Stimulated activated CD4-positive, alpha-beta T cell treated with anti-CD3 and anti-CD28 coated beads, Interleukin-2, amount 100 ng/mL, for 24 hours (primary cell): ENCODE results near the gene LSM4.
"Not testable (repeated sequence)": the region's sequence is repeated elsewhere in the genome, so short reads cannot be mapped to it uniquely, and the experiment has no call there.

Experiments
- DNase-seq, 2 donors: peaks; one replicate each; pipeline ENCODE4 v3.0.0-alpha.2; 2020

LSM4 gene

DNA sequence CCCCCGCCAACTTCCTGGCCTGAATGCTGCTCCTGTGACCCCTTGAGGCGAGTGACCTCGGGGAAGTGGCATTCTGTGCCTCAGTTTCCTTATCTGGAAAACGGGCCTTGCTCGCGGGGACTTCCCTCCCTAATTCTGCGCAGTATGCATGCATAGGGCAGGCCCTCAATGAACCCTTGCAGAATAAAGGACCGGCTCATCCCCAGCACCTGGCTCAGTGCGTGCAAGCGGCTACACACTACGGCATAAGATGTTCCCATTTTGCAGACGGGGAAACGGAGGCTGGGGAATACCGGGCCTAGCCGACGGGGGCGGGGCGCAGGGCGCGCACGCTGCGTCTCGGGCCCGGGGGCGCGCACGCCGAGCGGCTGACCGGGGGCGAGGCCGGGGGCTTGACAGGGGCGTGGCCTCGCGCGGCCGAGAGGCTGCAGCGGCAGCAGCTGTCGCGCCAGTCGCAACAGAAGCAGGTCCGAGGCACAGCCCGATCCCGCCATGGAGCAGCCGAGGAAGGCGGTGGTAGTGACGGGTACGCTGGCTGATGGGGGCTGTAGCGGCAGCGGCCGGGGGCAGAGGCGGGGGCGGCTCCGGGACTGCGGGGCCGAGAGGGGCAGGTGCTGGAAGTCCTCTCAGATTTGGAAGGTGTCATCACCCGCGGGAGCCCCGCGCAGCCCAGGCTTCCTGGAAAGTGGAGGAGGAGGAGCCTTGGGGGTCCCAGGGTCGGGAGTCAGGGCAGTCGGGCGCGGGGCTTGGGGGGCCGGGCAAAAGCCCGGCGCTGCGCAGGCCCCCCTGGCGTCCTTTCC lies 17.5 kb upstream of the LSM4 start, which contains the start of gene PGPEP1:
Gene PGPEP1, plus strand, starts transcription at position 409 of the 800 bp plus-strand sequence. Its CDS starts 84 bp downstream, at position 493.
- peak; percentile 73 to 78 for DNase-seq

DNA sequence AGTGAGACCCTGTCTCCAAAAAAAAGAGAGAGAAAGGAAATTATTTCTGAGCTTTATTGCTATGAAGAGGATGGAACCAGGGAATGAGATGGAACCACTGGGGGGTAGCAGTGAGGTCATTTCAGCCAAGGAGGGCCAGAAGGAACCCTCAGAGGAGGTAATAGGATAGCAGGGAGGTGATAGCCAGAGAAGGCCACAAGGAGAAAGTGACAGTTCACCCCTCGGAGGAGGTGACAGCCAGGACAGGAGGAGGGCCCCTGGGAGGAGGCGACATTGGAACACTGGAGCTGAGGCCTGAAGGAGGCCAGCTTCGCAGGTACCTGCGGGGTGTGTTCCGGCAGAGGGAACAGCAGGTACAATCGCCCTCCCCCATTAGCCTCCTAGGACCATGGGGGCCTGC lies 16.8 kb upstream of the LSM4 start:
- no peak for DNase-seq

DNA sequence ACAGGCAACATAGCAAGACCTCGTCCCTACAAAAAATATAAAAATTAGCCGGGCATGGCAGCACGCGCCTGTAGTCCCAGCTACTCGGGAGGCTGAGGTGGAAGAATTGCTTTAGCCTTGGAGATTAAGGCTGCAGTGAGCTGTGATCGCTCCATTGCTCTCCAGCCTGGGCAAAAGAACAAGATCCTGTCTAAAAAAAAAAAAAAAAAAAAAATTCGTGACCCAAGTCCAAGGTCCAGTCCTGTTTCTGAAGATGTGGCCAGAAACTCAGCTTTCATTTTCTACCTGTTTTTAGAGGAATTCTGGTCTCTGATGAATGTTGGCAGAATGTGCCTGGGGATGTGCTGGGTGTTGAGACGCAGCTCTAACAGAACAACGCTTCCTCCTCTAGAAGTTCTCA lies 15.7 kb upstream of the LSM4 start:
- DNase-seq: no peak

DNA sequence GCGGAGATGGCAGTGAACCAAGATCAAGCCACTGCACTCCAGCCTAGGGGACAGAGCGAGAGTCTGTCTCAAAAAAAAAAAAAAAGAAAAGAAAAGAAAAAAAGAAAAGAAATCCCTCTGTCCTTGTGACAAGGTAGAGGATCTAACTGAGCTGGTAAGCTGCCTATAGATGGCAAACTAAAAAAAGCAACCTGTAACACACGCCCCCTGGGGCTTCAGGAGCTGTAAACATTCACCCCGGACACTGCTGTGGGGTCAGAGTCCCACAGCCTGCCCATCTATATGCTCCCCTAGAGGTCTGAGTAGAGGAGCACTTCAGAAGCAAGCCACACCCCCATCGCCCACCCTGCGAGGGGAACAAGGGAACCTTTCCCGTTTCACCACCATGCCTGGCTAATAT lies 13.2 kb upstream of the LSM4 start:
- no peak for DNase-seq

DNA sequence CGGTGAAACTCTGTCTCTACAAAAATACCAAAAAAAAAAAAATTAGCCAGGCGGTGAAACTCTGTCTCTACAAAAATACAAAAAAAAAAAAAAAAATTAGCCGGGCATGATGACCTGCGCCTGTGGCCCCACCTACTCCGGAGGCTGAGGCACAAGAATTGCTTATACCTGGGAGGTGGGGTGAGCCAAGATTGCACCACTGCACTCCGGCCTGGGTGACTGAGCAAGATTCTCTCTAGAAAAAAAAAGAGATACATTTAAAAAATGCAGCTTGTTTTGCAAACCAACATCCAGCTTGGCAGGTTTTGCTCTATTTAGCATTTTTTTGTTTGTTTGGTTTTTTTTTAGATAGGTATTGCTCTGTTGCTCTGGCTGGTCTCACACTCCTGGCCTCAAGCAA lies 10.8 kb upstream of the LSM4 start:
- no peak for DNase-seq

DNA sequence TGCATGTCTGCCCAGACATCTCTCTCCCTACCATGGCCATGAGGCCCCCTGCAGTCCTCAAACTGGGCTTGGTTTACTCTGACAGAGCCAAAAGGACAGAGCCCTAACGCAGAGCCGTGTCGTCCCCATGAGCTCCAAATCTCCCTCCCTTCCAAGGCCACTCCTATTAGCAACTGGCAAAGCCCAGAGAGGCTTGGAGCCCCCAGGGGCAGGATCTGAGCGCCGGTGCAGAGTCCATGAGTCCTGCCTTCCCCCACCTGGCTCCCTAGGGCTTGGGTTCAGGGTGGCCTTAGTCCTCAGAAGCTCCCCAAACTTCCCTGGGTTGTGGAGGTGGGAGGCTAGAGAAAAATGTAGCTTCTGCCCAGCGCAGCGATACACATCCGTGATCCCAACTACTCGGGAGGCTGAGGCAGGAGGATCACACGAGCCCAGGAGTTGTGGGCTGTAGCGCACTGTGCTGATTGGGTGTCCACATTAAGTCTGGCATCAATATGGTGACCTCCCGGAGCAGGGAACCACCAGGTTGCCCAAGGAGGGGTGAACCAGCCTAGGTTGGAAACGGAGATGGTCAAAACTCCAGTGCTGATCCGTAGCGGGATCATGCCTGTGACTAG lies 10.1 kb upstream of the LSM4 start:
- no peak for DNase-seq

DNA sequence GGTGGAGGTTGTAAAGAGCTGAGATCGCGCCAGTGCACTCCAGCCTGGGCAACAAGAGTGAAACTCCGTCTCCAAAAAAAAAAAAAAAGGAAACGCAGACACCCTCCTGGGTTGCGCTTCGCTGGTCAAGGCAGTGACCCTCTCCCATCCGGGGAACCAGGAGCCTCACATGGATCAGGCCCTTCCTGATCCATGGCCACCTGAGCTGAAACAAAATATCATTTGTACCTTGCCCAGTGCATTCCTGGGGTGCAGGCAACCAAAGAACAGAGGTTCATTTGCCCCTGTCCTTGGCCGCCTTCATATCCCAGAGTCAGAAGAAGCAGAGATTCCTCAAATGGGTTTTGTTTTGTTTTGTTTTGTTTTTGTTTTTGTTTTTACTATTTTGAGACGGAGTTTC lies 8.0 kb upstream of the LSM4 start:
- DNase-seq: no peak

DNA sequence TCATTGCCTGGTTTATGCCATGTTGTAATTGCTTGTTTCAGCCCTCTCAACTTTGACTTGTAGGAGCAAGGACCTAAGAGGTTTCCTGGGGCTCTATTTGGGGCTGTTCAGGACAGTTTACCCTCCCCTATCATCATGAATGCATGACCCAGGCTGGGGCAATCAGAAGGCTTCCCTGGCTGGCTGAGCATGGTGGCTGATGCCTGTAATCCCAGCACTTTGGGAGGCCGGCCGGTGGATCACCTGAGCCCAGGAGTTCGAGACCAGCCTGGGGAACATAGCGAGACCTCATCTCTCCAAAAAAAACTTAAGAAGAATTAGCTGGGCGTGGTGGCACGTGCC lies 6.1 kb upstream of the LSM4 start:
- DNase-seq: no peak

DNA sequence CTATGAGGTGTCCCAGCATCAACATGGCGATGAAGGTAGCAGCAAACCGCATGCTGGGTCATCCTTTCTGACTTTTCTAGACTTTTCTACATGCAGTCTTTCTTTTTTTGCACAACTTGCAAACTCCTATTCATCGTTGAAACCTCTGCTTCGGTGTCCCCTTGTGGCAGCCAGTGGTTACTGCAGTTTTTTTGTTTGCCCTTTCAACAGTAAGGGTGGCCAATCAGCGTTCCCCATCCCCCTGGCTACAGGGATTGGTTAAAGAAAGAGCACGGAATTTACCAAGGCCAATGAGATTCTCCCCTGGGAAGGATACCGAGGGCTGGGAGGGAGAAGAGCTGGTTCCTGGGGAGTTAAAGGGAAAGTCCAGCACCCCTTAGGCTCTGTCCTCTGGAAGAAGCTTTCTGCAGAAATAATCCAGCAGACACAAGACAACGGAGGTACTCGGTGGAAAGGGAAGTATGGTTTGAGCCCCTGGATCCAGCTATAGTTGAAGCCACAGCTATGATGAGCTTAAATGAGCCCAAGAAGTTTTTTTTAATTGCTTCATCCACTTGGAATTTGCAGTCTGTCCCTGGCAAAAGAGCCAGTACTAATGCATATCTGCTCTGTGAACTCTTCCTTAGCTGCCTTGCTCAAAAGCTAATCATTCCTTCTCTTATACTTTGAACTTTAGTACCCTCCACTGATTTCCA lies 5.6 kb upstream of the LSM4 start:
- DNase-seq: peak; percentile 83 to 89

DNA sequence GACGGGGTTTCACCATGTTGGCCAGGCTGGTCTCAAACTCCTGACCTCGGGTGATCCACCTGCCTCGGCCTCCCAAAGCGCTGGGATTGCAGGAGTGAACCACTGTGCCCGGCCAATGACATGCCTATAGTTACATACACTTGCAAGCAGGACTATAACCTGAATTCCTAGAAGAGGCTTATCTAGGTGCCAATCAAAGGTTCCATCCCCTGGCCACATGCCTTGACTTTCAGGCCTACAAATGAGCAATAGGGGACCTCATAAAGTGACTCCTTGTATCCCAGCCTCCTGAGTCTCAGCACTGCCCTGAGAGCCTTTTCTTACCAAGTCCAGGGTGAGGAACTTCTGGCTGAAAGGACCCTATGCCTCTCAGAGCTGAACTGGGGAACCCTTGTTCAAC lies 3.9 kb upstream of the LSM4 start:
- no peak for DNase-seq

DNA sequence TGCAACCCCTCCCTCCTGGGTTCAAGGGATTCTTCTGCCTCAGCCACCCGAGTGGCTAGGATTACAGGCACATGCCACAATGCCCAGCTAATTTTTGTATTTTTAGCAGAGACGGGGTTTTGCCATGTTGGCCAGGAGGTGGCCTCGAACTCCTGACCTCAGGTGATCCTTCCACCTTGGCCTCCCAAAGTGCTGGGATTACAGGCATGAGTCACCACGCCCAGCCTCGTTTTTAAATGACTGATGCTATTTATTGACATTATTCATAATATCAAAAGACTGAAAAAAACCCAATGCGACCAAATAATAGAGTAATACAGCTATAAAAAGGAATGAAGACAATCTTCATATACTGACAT lies 1.5 kb upstream of the LSM4 start:
- not testable (repeated sequence) for DNase-seq

DNA sequence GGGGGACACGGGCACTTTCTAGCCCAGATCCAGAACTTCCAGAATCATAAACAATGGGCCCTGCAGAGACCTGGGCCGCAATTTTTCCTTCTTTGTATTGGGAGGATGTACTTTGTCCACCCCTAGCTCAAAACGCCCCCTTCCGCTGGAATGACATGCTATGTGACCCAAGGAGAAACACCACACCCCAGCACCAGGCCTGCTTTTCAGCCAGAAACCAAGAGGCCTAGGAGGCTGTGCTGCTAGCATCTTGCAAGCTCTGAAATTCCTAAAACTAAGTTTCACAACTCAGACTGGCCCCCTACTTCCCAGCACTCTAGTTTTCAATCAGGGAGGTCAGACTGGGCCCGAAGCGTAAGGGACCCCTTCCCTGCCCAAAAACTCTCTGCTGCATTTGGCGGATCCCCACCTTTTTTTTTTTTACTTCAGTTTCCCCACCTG lies 538 bp downstream of the LSM4 start:
- DNase-seq: peak; percentile 62 to 67

DNA sequence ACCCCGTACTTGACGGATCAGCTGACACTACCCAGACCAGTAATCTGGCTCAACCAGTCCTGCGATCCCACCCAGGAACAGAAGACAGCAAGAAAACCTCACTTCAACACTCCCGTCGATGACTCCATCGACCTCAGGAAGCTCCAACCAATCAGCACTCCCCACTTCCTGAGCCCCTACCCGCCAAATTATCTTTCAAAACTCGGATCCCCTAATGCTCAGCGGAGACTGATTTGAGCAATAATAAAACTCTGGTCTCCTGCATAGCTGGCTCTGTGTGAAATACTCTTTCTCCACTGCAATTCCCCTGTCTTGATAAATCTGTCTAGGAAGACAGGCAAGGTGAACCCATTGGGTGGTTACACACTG lies 1.2 kb downstream of the LSM4 start:
- peak in 1 of 2 donors; percentile 41 for DNase-seq

DNA sequence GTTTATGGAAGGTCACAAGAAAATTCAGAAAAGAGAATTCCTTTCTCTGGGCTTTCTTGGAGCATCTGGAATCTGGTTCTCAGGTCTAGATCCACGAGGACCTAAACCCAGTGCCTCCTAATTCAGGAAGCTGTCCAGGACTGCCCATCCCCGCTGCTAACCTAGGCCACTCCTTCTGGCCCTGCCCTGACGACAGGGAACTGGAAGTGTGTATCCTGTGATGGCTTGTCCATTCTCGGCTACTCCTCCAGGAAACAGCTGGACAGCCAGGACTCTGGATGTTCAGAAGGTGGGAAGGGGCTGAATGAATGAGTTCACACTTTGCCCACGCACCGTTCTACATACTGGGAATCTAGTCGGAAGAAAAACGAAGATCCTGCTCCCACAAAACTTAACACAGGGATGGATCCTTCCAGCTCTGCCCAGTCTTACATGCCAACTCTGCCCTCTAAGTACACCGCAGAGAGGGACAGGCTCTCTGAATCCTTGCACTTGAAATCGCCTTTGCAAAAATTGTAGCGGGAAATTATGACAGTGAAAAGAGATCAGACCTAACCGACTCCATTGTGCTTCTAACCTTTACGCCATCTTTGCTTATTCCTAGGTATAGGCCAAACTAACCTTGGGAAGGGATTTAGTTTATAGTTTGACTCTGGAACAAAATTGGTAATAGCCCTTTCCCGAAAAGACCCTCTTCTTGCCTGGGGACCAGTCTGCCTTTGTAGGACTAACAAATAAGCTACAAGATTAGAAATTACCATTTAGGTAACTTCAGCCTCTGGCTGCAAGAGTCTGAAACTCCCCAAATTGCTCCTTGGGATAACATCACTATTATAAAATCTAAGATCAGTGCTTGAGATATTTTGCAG lies 1.8 kb downstream of the LSM4 start:
- DNase-seq: no peak

DNA sequence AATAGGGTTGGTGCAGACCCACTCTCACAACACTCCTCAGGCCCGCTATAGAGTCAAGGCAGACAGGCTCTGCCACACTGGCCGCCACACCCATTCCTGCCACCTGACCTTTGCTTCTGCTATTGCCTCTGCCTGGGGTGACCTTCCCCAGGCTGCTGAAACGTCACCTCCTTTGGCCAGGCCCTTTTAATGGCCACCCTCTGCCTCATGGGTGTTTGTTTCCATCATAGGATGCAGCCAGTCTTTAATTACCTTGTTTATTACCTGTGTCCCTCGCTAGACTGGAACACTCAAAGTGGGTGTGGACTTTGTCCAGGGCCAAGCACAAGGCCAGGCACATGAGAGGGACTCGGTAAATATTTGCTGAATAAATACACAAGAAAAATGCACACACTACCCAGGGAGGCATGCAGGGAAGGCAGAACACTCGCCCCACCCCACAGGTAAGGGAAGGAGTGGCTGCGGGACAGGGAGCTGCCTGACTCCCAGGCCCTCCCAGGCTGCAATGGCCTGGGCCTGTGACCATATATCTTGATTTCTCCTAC lies 3.2 kb downstream of the LSM4 start:
- DNase-seq: no peak

DNA sequence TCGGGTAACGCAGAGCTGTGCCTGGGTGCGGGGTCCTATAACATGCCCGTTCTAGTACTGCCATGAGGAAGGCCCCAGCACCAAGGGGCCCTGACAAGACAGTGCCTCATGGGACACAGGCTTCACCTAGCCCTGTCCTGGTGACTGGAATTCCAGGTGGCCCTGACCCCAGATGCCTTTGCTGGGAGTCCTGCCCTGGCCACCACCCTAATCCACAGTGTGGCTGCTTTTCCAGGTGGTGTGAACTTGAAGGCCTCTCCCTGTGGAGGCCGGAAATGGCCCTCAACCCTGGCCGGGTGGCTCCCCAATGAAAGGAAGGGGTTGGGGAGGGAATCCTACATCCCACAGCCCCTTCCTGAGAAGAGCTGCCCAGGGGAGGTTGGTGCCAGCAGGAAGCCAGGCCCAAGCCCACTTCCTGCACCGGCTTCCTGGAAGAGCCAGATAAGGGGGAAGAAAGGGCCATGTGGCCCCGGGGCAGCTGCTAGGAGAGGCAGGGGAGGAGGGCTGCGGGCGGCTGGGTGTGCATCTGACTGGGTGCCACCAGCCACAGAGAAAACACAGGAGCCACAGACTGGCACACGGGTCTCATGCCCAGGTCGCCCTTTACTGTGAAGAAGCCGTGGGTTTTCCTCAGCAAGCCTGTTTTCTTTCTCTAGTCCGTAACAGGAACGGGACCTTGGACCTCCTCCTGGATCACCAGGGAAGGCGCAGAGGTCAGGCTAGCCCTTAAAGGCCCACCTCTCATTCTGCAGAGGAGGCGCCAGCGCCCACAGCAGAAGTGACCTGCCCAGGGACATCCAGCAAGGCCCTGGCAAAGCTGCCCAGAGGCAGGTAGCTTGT lies 4.7 kb downstream of the LSM4 start:
- DNase-seq: peak; percentile 39 to 60

DNA sequence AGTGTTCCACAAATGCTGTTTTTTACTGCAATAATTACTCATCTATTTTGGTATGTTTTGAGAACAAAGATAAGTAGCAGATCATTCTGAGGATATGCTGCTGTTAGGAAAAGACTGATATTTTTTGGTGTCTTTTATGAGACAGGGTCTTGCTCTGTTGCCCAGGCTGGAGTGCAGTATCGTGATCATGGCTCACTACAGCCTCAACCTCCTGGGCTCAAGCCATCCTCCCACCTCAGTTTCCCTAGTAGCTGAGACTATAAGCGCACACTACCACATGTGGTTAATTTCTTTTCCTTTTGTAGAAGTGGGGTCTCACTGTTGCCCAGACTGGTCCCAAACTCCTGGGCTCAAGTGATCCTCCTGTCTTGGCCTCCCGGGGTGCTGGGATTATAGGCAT lies 9.5 kb downstream of the LSM4 start:
- DNase-seq: no peak

DNA sequence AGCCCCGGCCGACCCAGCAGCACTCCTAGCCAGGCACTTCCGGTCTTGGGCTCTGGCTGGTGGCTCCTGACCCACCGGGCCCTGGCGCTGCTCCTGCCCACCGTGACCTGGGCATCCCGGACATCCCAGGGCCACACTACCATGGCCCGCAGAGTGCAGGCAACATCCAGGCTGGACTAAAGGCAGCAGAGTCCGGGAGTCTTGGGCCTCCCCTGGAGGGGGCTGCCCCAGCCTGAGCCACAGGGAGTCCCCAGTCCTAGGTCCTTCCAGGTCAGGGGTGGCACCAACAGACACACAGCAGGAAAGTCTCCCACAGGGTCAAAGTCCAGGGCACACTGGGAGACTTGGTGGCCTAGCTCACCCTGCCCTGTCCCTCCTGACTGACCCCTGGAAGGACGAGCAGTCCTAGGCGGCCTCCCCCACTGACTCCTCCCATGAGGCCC lies 10.8 kb downstream of the LSM4 start:
- DNase-seq: no peak

DNA sequence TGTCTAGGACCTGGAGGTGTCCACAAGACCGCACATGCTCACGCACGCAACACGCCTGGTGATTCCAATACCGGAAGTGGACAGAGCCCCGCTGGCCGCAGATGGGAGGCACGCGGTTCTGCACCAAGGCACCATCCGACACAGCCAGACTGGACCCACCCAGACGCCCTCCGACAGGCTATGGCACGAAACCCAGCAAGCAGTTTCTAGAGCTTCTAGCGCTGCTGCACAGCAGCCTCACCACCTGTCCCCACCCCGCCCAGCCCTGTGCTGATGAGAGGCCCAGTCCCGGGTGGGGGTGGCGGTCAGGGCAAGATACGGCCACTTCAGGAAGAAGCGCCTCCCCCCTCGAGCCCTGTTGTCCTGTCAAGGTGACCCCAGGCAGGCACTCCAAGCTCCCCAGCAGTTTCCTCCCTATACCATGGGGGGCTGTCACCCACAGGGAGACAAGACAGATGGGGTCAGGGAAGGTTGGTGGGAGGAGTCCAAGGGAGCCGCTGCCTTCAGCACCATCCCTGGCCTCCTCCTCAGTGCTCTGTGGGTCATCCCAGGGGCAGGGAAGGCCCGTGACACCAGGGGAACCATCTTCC lies 11.3 kb downstream of the LSM4 start:
- no peak for DNase-seq

DNA sequence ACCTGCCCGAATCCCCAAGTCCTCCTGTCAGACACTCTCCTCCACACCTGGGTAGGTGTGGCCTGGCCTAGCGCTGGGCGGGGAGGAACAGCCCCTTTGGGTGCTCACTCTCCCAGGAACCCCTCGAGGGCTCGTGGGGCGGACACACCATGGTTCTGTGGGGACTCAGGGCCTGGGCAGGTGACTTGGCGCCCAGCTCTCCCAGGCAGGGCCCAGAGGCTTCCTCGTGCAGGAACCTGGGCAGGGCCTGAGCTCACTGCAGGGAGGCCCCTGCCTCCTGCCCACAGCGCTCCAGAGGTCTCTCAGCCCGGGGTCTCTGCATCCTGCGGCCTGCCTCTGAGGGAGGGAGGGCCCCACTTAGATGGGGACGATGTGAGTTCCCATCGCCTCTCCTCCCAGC lies 11.9 kb downstream of the LSM4 start:
- DNase-seq: no peak

DNA sequence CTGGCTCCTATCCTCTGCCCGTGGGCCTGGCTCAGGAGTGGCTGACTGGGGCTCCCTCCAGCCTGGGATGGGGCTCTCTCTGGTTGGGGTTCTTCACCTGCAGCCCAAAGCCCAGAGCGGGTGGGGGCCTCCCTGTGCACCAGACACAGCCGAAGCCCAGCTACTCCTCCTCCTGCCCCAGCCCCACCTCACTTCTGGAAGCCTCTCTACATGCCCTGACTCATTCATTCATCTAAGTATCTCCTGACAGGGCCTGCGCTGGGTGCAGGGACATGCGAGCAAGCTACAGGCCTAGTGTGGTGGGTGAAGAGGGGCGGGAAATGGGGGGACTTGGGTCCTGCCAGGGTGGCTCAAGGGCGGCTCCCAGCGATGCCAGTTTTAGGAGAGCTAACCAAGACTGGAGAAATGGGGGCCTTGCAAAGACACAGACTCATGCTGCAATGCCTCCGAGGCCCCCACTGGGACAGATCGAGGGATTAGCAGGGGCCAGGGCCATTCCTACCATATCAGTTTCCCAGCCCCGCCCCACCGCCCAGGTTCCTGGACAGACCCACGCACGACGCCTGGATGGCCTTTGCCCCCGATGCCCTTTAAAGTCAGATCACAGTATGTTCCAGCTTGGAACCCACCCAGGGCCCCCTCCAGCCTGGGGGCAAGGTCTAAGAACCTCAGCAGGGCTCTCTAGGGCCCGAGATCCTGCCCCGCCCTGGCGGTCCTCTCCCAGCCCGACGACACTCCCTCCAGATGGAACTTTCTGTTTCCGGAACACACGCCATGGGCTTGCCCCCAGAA lies 12.6 kb downstream of the LSM4 start:
- no peak for DNase-seq
